Loucy (cell line): Measurements from ENCODE around the gene APOL4.

Source experiments
- H2AFZ ChIP-seq: fragments of 200-600 bp; sonication (generic); 2 replicates; pipeline ENCODE4 v1.6.0; 2016; ENCODE audit warnings: antibody characterized with exemption, mild to moderate bottlenecking, low read length, moderate library complexity
- H3F3A ChIP-seq: fragments of 200-600 bp; 2 replicates; pipeline ENCODE4 v1.6.0; 2016; ENCODE audit warnings: antibody characterized with exemption, low read depth, mild to moderate bottlenecking
- H3K27me3 ChIP-seq: fragments of 200-600 bp; sonication (generic); 2 replicates; pipeline ENCODE4 v1.6.1; 2014; ENCODE audit warnings: low read length, mild to moderate bottlenecking; ENCODE audit not compliant: insufficient read depth, poor library complexity, severe bottlenecking
- H3K36me3 ChIP-seq: fragments of 200-600 bp; sonication (generic); 2 replicates; pipeline ENCODE4 v1.6.1; 2016; ENCODE audit warnings: low read length; ENCODE audit not compliant: insufficient read depth
- H3K4me1 ChIP-seq: fragments of 200-600 bp; sonication (generic); 2 replicates; pipeline ENCODE4 v1.5.1; 2014; ENCODE audit warnings: low read length, mild to moderate bottlenecking; ENCODE audit not compliant: insufficient read depth, poor library complexity, severe bottlenecking
- H3K4me2 ChIP-seq: fragments of 200-600 bp; sonication (generic); 2 replicates; pipeline ENCODE4 v1.6.0; 2014; ENCODE audit warnings: antibody characterized with exemption, low read length, low read depth, mild to moderate bottlenecking; ENCODE audit not compliant: poor library complexity, severe bottlenecking
- H3K4me3 ChIP-seq: fragments of 200-600 bp; sonication (generic); 2 replicates; pipeline ENCODE4 v1.5.1; 2014; ENCODE audit warnings: low read length, mild to moderate bottlenecking, mixed read lengths; ENCODE audit not compliant: poor library complexity, severe bottlenecking
- H3K79me2 ChIP-seq: fragments of 200-600 bp; sonication (generic); 2 replicates; pipeline ENCODE4 v1.6.1; 2014; ENCODE audit warnings: low read length; ENCODE audit not compliant: insufficient read depth
- H3K9ac ChIP-seq: fragments of 200-600 bp; sonication (generic); 2 replicates; pipeline ENCODE4 v1.6.0; 2014; ENCODE audit warnings: mild to moderate bottlenecking, low read depth, low read length, moderate library complexity; ENCODE audit not compliant: poor library complexity, severe bottlenecking
- H3K9me2 ChIP-seq: fragments of 200-600 bp; sonication (generic); replicated peaks from 2 replicates; pipeline ENCODE4 v1.6.1; 2016; ENCODE audit warnings: low read depth, low read length, mixed read lengths
- H3K9me3 ChIP-seq: fragments of 200-600 bp; sonication (generic); 2 replicates; pipeline ENCODE4 v1.6.1; 2014; ENCODE audit warnings: mild to moderate bottlenecking, antibody characterized with exemption, low read length, low read depth; ENCODE audit not compliant: insufficient read depth
- H4K20me1 ChIP-seq: fragments of 200-600 bp; sonication (generic); 2 replicates; pipeline ENCODE4 v1.6.0; 2014; ENCODE audit warnings: antibody characterized with exemption, low read length, mild to moderate bottlenecking; ENCODE audit not compliant: insufficient read depth, poor library complexity, severe bottlenecking
- CTCF ChIP-seq: fragments of 200-600 bp; sonication (generic); conservative IDR thresholded peaks from 2 replicates; pipeline ENCODE4 v1.5.1; 2014; ENCODE audit warnings: mild to moderate bottlenecking, antibody characterized with exemption, low read length
- EZH2phosphoT487 ChIP-seq: fragments of 200-600 bp; IDR thresholded peaks from 2 replicates; pipeline ENCODE4 v1.6.1; 2018; ENCODE audit warnings: antibody characterized with exemption, mild to moderate bottlenecking, moderate library complexity, borderline replicate concordance

APOL4 gene

GRCh38 chr22:36225333-36225922, 23.8 kb upstream of the APOL4 start:
- Histone ChIP-seq H3K4me2 (no peak overlapping the region), H3K4me3 (no peak overlapping the region), H3K9ac (no peak overlapping the region), H3K36me3 (no peaks in the 10 kb centered on the region), H3K27me3 (no peaks in the 10 kb centered on the region), H3K9me3 (no peaks in the 10 kb centered on the region), H2AFZ (no peak overlapping the region), H3K79me2 (no peaks in the 10 kb centered on the region), H3K9me2 (no peaks in the 10 kb centered on the region), H3F3A (no peaks in the 10 kb centered on the region), H3K4me1 (no peaks in the 10 kb centered on the region), H4K20me1 (no peaks in the 10 kb centered on the region)
- TF ChIP-seq EZH2phosphoT487: no peak
- TF ChIP-seq CTCF: no peak

- Histone ChIP-seq H3F3A (no peaks in the 10 kb centered on the region), H3K9me2 (no peaks in the 10 kb centered on the region), H3K9me3 (no peaks in the 10 kb centered on the region), H3K79me2 (no peaks in the 10 kb centered on the region), H3K4me1 (no peaks in the 10 kb centered on the region), H4K20me1 (no peaks in the 10 kb centered on the region), H3K9ac (no peak overlapping the region), H3K4me3 (no peak overlapping the region), H3K27me3 (no peaks in the 10 kb centered on the region), H3K36me3 (no peaks in the 10 kb centered on the region), H2AFZ (no peak overlapping the region), H3K4me2 (no peak overlapping the region)
- TF ChIP-seq EZH2phosphoT487 (no peak), CTCF (no peak)
These were observed 22.6 kb upstream of the APOL4 start for GRCh38 chr22:36224245-36224644.

GRCh38 chr22:36223504-36223903, 21.9 kb upstream of the APOL4 start:
- Histone ChIP-seq H3F3A (no peaks in the 10 kb centered on the region), H3K27me3 (no peaks in the 10 kb centered on the region), H4K20me1 (no peaks in the 10 kb centered on the region), H3K9ac (no peak overlapping the region), H3K79me2 (no peaks in the 10 kb centered on the region), H3K36me3 (no peaks in the 10 kb centered on the region), H3K4me3 (no peak overlapping the region), H3K9me3 (no peaks in the 10 kb centered on the region), H3K4me2 (no peak overlapping the region), H2AFZ (no peak overlapping the region), H3K4me1 (no peaks in the 10 kb centered on the region), H3K9me2 (no peaks in the 10 kb centered on the region)
- TF ChIP-seq CTCF (no peak), EZH2phosphoT487 (no peak)
